Hepatocyte (in vitro differentiated cells): Measurements from ENCODE around the gene ACSL5. TPM values are rescaled to one million over a fixed set of nuclear protein-coding genes. Genes with fewer than 3 reads are reported as not detected.

Source experiments
- DNase-seq: peaks from one replicate; pipeline ENCODE4 v3.0.0-alpha.2; 2016; ENCODE audit warnings: low spot score
- H2AFZ ChIP-seq: fragments of 200-600 bp; sonication (generic); 2 replicates; pipeline ENCODE4 v1.6.0; 2016; ENCODE audit warnings: antibody characterized with exemption, mild to moderate bottlenecking
- H3K27ac ChIP-seq: fragments of 200-600 bp; sonication (generic); 2 replicates; pipeline ENCODE4 v1.5.1; 2016; ENCODE audit warnings: mild to moderate bottlenecking
- H3K27me3 ChIP-seq: fragments of 200-600 bp; sonication (generic); 2 replicates; pipeline ENCODE4 v1.6.1; 2016
- H3K36me3 ChIP-seq: fragments of 200-600 bp; sonication (generic); replicated peaks from 2 replicates; pipeline ENCODE4 v1.5.1; 2016; ENCODE audit warnings: low read depth; ENCODE audit not compliant: insufficient read depth
- H3K4me1 ChIP-seq: fragments of 200-600 bp; sonication (generic); 2 replicates; pipeline ENCODE4 v1.5.1; 2016; ENCODE audit warnings: mild to moderate bottlenecking, moderate library complexity; ENCODE audit not compliant: insufficient read depth
- H3K4me2 ChIP-seq: fragments of 200-600 bp; sonication (generic); 2 replicates; pipeline ENCODE4 v1.6.0; 2016
- H3K4me3 ChIP-seq: fragments of 200-600 bp; sonication (generic); 2 replicates; pipeline ENCODE4 v1.5.1; 2016; ENCODE audit warnings: mild to moderate bottlenecking
- H3K79me2 ChIP-seq: fragments of 200-600 bp; sonication (generic); 2 replicates; pipeline ENCODE4 v1.6.0; 2017; ENCODE audit warnings: mild to moderate bottlenecking
- H3K9me2 ChIP-seq: fragments of 200-600 bp; sonication (generic); replicated peaks from 2 replicates; pipeline ENCODE4 v1.6.0; 2017; ENCODE audit warnings: mild to moderate bottlenecking; ENCODE audit not compliant: insufficient read depth
- H3K9me3 ChIP-seq: fragments of 200-600 bp; sonication (generic); 2 replicates; pipeline ENCODE4 v1.5.1; 2016; ENCODE audit warnings: low read depth, mild to moderate bottlenecking
- H4K20me1 ChIP-seq: fragments of 200-600 bp; sonication (generic); 2 replicates; pipeline ENCODE4 v1.6.0; 2016; ENCODE audit warnings: mild to moderate bottlenecking; ENCODE audit not compliant: insufficient read depth, poor library complexity, severe bottlenecking
- EZH2 ChIP-seq: fragments of 200-600 bp; sonication (generic); IDR thresholded peaks from 2 replicates; pipeline ENCODE4 v1.6.1; 2016; ENCODE audit warnings: antibody characterized with exemption, mild to moderate bottlenecking, borderline replicate concordance
- EZH2phosphoT487 ChIP-seq: fragments of 200-600 bp; sonication (generic); IDR thresholded peaks from one replicate; pipeline ENCODE4 v1.6.1; 2018; ENCODE audit warnings: antibody characterized with exemption, mild to moderate bottlenecking, low read depth, moderate library complexity; ENCODE audit not compliant: unreplicated experiment, severe bottlenecking
- WGBS: methylation state at CpG from one replicate; pipeline ENCODE4 v1.1.6; 2016; ENCODE audit warnings: low lambda C conversion rate; ENCODE audit errors: missing lambda C conversion rate; 5-methylcytosine and 5-hydroxymethylcytosine counted together
- polyA plus RNA-seq: library from polyadenylated mRNA; unstranded; fragments of >200 nt; fragmentation: Nextera tagmentation; extraction: Ambion mirVana; gene quantifications from 2 replicates; pipeline ENCODE4 v1.2.1, GENCODE V29; 2016
- total RNA-seq: library from RNA; depleted of rRNA; stranded (reverse); fragments of >200 nt; gene quantifications from 2 replicates; pipeline ENCODE4 v1.2.3, GENCODE V29; 2014
- TF ChIP-seq, protein P1 (sequence below): fragments of 200-600 bp; sonication (generic); IDR thresholded peaks from 2 replicates; pipeline ENCODE4 v1.5.1; 2016; ENCODE audit warnings: antibody characterized with exemption, mild to moderate bottlenecking; ENCODE audit not compliant: poor library complexity

The ACSL5 gene
- total and polyA plus RNA-seq, 2 experiments from 2014 or later, result 22.7 to 40.2 TPM

DNA sequence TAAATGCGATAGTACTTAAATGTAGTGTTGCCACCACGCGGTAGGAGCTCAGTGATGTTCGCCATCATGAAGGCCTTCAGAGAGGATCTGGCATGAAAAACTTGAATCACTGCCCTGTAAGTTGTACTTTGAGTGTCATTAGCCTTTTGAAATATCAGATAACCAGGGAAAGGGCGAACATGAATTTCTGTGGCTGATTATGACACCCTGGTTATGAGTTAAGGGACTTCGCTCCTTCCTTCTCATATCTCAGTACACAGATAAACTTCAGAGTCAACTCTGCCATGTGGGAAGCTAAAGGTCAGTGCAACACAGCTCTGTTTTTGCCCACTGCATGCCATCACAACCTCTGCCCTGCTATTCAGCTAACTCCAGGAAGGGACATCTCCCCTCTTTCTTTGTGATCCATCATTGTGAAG, 8.9 kb upstream of the ACSL5 start:
- no peak overlapping the region for H2AFZ ChIP-seq
- H3K4me1 ChIP-seq, result peaks cover 45% of the 10 kb centered on the region
- H3K27me3 ChIP-seq, result no peaks in the 10 kb centered on the region
- peak overlapping the region; percentile 10 for H3K4me2 ChIP-seq
- no peak for DNase-seq
- no peaks in the 10 kb centered on the region for H3K79me2 ChIP-seq
- no peak overlapping the region for H3K4me3 ChIP-seq
- no peaks in the 10 kb centered on the region for H3K9me3 ChIP-seq
- no peaks in the 10 kb centered on the region for H3K9me2 ChIP-seq
- peak overlapping the region; percentile 83 for H3K27ac ChIP-seq
- TF ChIP-seq EZH2, result no peak
- TF ChIP-seq, protein P1, sequence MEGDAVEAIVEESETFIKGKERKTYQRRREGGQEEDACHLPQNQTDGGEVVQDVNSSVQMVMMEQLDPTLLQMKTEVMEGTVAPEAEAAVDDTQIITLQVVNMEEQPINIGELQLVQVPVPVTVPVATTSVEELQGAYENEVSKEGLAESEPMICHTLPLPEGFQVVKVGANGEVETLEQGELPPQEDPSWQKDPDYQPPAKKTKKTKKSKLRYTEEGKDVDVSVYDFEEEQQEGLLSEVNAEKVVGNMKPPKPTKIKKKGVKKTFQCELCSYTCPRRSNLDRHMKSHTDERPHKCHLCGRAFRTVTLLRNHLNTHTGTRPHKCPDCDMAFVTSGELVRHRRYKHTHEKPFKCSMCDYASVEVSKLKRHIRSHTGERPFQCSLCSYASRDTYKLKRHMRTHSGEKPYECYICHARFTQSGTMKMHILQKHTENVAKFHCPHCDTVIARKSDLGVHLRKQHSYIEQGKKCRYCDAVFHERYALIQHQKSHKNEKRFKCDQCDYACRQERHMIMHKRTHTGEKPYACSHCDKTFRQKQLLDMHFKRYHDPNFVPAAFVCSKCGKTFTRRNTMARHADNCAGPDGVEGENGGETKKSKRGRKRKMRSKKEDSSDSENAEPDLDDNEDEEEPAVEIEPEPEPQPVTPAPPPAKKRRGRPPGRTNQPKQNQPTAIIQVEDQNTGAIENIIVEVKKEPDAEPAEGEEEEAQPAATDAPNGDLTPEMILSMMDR, result no peak
- TF ChIP-seq EZH2phosphoT487, result no peak
- no peaks in the 10 kb centered on the region for H4K20me1 ChIP-seq
- H3K36me3 ChIP-seq, result no peaks in the 10 kb centered on the region
- WGBS, result 87% methylated on average over 6 of the region's 6 CpGs

DNA sequence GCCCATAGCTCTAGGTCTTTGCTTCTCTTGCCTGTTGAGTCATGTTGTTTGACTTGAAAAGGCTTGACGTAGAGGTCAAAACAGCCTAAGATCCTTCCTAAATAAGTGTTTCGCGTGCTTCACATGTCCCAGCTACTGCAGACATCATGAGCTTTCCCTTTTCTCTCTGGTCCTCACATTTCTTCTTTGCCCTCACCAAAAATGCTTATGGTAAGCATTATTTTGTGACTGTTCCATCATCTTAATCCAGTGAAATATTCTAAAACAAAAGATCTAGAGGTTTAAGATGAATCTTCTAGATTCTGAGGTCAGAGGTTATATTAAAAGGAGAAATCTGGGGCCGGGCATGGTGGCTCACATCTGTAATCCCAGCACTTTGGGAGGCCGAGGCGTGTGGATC, 8.5 kb upstream of the ACSL5 start:
- 85% methylated on average over 6 of the region's 6 CpGs for WGBS

DNA sequence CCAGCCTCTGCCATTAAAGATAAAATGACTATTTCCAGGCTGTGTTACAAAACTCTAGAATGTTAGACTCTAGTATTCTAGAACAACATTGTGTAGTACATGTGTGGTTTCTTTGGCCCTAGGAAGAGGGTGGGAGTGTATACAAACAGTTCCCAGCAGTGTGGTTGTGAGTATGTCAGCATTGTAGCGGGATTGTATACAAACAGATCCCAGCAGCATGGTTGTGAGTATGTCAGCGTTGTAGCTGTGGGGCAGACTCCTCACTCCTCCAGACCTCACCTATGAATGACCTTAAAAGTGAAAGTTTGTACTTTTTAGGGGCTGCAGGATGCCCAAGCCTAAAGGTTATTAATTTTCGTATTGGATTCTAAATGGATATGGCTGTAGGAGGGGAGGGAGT, 6.9 kb upstream of the ACSL5 start:
- Histone ChIP-seq H3K9me3 (no peaks in the 10 kb centered on the region), H3K9me2 (no peaks in the 10 kb centered on the region), H3K27ac (no peak overlapping the region), H3K27me3 (no peaks in the 10 kb centered on the region), H3K4me3 (no peak overlapping the region), H3K4me2 (no peak overlapping the region), H2AFZ (no peak overlapping the region), H3K79me2 (no peaks in the 10 kb centered on the region), H4K20me1 (no peaks in the 10 kb centered on the region), H3K4me1 (peaks cover 31% of the 10 kb centered on the region), H3K36me3 (no peaks in the 10 kb centered on the region)
- no peak for DNase-seq
- TF ChIP-seq EZH2phosphoT487 (no peak), EZH2 (no peak)
- TF ChIP-seq, protein P1, result no peak
- 84% methylated on average over 3 of the region's 3 CpGs for WGBS

More for the DNA sequence above, 8.5 kb upstream of the ACSL5 start:
- no peaks in the 10 kb centered on the region for H3K9me3 ChIP-seq
- peak overlapping the region; percentile 83 for H3K27ac ChIP-seq
- no peak for DNase-seq
- no peaks in the 10 kb centered on the region for H3K36me3 ChIP-seq
- H3K9me2 ChIP-seq, result no peaks in the 10 kb centered on the region
- H3K4me3 ChIP-seq, result no peak overlapping the region
- no peak overlapping the region for H3K4me2 ChIP-seq
- H3K4me1 ChIP-seq, result peaks cover 40% of the 10 kb centered on the region
- TF ChIP-seq EZH2phosphoT487, result no peak
- TF ChIP-seq, protein P1, result no peak
- H3K79me2 ChIP-seq, result no peaks in the 10 kb centered on the region
- no peaks in the 10 kb centered on the region for H3K27me3 ChIP-seq
- H2AFZ ChIP-seq, result no peak overlapping the region
- no peaks in the 10 kb centered on the region for H4K20me1 ChIP-seq

DNA sequence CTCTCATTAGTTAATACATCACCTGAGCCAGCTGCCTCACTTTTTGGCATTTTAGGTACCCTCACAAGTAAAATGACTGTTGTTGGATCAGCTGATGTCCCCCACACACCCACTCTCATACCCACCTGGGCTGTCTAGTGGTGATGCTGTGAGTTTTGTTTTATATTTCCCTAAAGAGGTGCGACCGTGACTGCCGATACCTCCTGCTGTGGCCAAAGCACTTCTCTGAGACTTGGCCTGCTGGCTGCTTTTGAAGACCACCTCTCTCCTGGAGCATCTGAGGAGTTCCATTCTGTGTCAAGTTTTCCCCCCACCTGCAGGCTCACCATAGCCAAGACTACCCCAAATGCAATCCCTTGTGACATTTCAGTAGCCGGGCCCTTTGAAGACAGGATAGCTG, 6.4 kb upstream of the ACSL5 start:
- Histone ChIP-seq H3K79me2 (no peaks in the 10 kb centered on the region), H3K9me3 (no peaks in the 10 kb centered on the region), H3K9me2 (no peaks in the 10 kb centered on the region), H3K4me2 (no peak overlapping the region), H3K36me3 (no peaks in the 10 kb centered on the region), H3K4me3 (no peak overlapping the region), H3K27ac (no peak overlapping the region), H2AFZ (no peak overlapping the region), H3K27me3 (no peaks in the 10 kb centered on the region), H3K4me1 (peaks cover 26% of the 10 kb centered on the region), H4K20me1 (no peaks in the 10 kb centered on the region)
- no peak for TF ChIP-seq EZH2phosphoT487
- TF ChIP-seq, protein P1, result no peak
- no peak for TF ChIP-seq EZH2
- no peak for DNase-seq
- 92% methylated on average over 4 of the region's 4 CpGs for WGBS
